Neural cell (in vitro differentiated cells): ENCODE measurements around the gene ARSB. TPM values are rescaled to one million over a fixed set of nuclear protein-coding genes. Genes with fewer than 3 reads are reported as not detected.

Source experiments
- H2AFZ ChIP-seq: fragments of 200-600, 300-800 bp; sonication (generic), shearing (Covaris generic); 2 replicates; pipeline ENCODE4 v1.6.0; 2014; ENCODE audit warnings: low read depth, mild to moderate bottlenecking, antibody characterized with exemption, low read length, moderate library complexity
- H3F3A ChIP-seq: fragments of 200-600 bp; shearing (Covaris generic); 2 replicates; pipeline ENCODE4 v1.6.1; 2016; ENCODE audit warnings: mild to moderate bottlenecking, moderate library complexity, mixed read lengths, antibody characterized with exemption, low read length; ENCODE audit not compliant: insufficient read depth, poor library complexity, severe bottlenecking
- H3K27ac ChIP-seq: fragments of 200-600, 300-800 bp; sonication (generic), shearing (Covaris generic); 2 replicates; pipeline ENCODE4 v1.5.1; 2014; ENCODE audit warnings: mild to moderate bottlenecking, low read length, moderate library complexity
- H3K27me3 ChIP-seq: fragments of 300-800, 200-600 bp; sonication (generic), shearing (Covaris generic); 2 replicates; pipeline ENCODE4 v1.6.0; 2014; ENCODE audit warnings: mild to moderate bottlenecking, low read depth, low read length, moderate library complexity; ENCODE audit not compliant: insufficient read depth
- H3K36me3 ChIP-seq: fragments of 300-800, 200-600 bp; sonication (generic), shearing (Covaris generic); 2 replicates; pipeline ENCODE4 v1.5.1; 2014; ENCODE audit warnings: mild to moderate bottlenecking, antibody characterized with exemption, low read length, moderate library complexity; ENCODE audit not compliant: insufficient read depth
- H3K4me2 ChIP-seq: fragments of 300-800, 200-600 bp; sonication (generic), shearing (Covaris generic); 2 replicates; pipeline ENCODE4 v1.6.0; 2014; ENCODE audit warnings: mild to moderate bottlenecking, low read length
- H3K4me3 ChIP-seq: fragments of 300-800, 200-600 bp; sonication (generic), shearing (Covaris generic); 2 replicates; pipeline ENCODE4 v1.5.1; 2014; ENCODE audit warnings: mild to moderate bottlenecking, low read length, moderate library complexity
- H3K79me2 ChIP-seq: fragments of 200-600 bp; shearing (Covaris generic); replicated peaks from 2 replicates; pipeline ENCODE4 v1.6.0; 2014; ENCODE audit warnings: mild to moderate bottlenecking, low read length, moderate library complexity; ENCODE audit not compliant: insufficient read depth
- H3K9ac ChIP-seq: fragments of 300-800, 200-600 bp; sonication (generic), shearing (Covaris generic); 2 replicates; pipeline ENCODE4 v1.6.1; 2016; ENCODE audit warnings: mild to moderate bottlenecking, low read length, mixed read lengths
- H3K9me2 ChIP-seq: fragments of 200-600 bp; shearing (Covaris generic); 2 replicates; pipeline ENCODE4 v1.6.1; 2016; ENCODE audit warnings: mild to moderate bottlenecking, low read length, mixed read lengths; ENCODE audit not compliant: insufficient read depth
- H3K9me3 ChIP-seq: fragments of 200-600, 300-800 bp; sonication (generic), shearing (Covaris generic); 2 replicates; pipeline ENCODE4 v1.6.1; 2016; ENCODE audit warnings: mild to moderate bottlenecking, mixed run types, low read length, moderate library complexity, mixed read lengths
- H4K20me1 ChIP-seq: fragments of 200-600 bp; shearing (Covaris generic); 2 replicates; pipeline ENCODE4 v1.6.1; 2016; ENCODE audit warnings: mild to moderate bottlenecking, mixed run types; ENCODE audit not compliant: insufficient read depth
- EP300 ChIP-seq: fragments of 450-650 bp; conservative IDR thresholded peaks from 2 replicates; pipeline ENCODE4 v1.6.1; 2014; ENCODE audit warnings: antibody characterized with exemption, mild to moderate bottlenecking, moderate library complexity; ENCODE audit not compliant: poor library complexity, severe bottlenecking
- EZH2 ChIP-seq: fragments of 200-600, 300-800 bp; shearing (Covaris generic), sonication (generic); IDR thresholded peaks from 2 replicates; pipeline ENCODE4 v1.6.1; 2014; ENCODE audit warnings: antibody characterized with exemption, low read length, borderline replicate concordance, mild to moderate bottlenecking; ENCODE audit not compliant: insufficient read depth, poor library complexity, severe bottlenecking
- MXI1 ChIP-seq: fragments of 450-650 bp; conservative IDR thresholded peaks from 2 replicates; pipeline ENCODE4 v1.6.1; 2014; ENCODE audit warnings: antibody characterized with exemption, mild to moderate bottlenecking; ENCODE audit not compliant: poor library complexity, severe bottlenecking
- POLR2AphosphoS5 ChIP-seq: IDR thresholded peaks from 2 replicates; pipeline ENCODE4 v1.6.1; 2012
- RAD21 ChIP-seq: fragments of 450-650 bp; conservative IDR thresholded peaks from 2 replicates; pipeline ENCODE4 v1.6.1; 2014; ENCODE audit warnings: antibody characterized with exemption, mild to moderate bottlenecking, moderate library complexity
- SMC3 ChIP-seq: fragments of 450-650 bp; conservative IDR thresholded peaks from 2 replicates; pipeline ENCODE4 v1.6.1; 2014; ENCODE audit warnings: antibody characterized with exemption, mild to moderate bottlenecking, moderate library complexity; ENCODE audit not compliant: poor library complexity
- TAF1 ChIP-seq: IDR thresholded peaks from 2 replicates; pipeline ENCODE4 v1.6.1; 2012; ENCODE audit warnings: low read depth
- polyA plus RNA-seq: library from polyadenylated mRNA; depleted of rRNA; stranded (reverse); fragments of >200 nt; gene quantifications from 2 replicates; pipeline ENCODE4 v1.2.3, GENCODE V29; 2014
- TF ChIP-seq, protein P1 (sequence below): IDR thresholded peaks from 2 replicates; pipeline ENCODE4 v1.6.1; 2012; ENCODE audit warnings: borderline replicate concordance
- TF ChIP-seq, protein P2 (sequence below): fragments of 450-650 bp; IDR thresholded peaks from 2 replicates; pipeline ENCODE4 v1.5.1; 2014; ENCODE audit warnings: antibody characterized with exemption, mild to moderate bottlenecking, moderate library complexity; ENCODE audit not compliant: poor library complexity, severe bottlenecking

Gene ARSB
- polyA plus RNA-seq, 1 donor from 2014 or later, result 8.7 TPM

DNA sequence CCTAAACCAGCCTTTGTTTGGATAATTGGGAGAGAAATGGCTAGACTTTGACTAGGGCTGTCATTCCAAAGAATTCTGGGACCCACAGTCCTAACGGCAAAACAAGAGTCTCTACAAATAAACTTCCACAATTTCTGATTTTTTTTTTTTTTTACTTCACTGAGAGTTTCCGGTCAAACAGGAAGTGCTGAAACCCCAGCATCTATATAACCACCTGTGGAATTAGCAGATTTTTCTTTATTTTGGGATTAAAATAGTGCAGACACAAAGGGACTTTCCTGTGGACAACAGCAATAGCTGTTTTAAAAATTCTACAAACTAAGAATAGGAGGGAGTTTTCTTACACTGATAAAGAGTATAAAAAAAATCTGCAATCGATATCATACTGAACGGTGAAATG lies 157.4 kb downstream of the ARSB start:
- H3K79me2 ChIP-seq, result no peaks in the 10 kb centered on the region
- no peak overlapping the region for H3K27ac ChIP-seq
- H3K36me3 ChIP-seq, result no peaks in the 10 kb centered on the region
- H3K4me2 ChIP-seq, result no peak overlapping the region
- no peak overlapping the region for H3K4me3 ChIP-seq
- H3K27me3 ChIP-seq, result no peaks in the 10 kb centered on the region
- no peaks in the 10 kb centered on the region for H3K9me3 ChIP-seq
- no peaks in the 10 kb centered on the region for H3F3A ChIP-seq
- H3K9ac ChIP-seq, result no peak overlapping the region
- no peaks in the 10 kb centered on the region for H3K9me2 ChIP-seq
- no peaks in the 10 kb centered on the region for H4K20me1 ChIP-seq
- TF ChIP-seq POLR2AphosphoS5, result no peak
- no peak for TF ChIP-seq RAD21
- TF ChIP-seq, protein P1, sequence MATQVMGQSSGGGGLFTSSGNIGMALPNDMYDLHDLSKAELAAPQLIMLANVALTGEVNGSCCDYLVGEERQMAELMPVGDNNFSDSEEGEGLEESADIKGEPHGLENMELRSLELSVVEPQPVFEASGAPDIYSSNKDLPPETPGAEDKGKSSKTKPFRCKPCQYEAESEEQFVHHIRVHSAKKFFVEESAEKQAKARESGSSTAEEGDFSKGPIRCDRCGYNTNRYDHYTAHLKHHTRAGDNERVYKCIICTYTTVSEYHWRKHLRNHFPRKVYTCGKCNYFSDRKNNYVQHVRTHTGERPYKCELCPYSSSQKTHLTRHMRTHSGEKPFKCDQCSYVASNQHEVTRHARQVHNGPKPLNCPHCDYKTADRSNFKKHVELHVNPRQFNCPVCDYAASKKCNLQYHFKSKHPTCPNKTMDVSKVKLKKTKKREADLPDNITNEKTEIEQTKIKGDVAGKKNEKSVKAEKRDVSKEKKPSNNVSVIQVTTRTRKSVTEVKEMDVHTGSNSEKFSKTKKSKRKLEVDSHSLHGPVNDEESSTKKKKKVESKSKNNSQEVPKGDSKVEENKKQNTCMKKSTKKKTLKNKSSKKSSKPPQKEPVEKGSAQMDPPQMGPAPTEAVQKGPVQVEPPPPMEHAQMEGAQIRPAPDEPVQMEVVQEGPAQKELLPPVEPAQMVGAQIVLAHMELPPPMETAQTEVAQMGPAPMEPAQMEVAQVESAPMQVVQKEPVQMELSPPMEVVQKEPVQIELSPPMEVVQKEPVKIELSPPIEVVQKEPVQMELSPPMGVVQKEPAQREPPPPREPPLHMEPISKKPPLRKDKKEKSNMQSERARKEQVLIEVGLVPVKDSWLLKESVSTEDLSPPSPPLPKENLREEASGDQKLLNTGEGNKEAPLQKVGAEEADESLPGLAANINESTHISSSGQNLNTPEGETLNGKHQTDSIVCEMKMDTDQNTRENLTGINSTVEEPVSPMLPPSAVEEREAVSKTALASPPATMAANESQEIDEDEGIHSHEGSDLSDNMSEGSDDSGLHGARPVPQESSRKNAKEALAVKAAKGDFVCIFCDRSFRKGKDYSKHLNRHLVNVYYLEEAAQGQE, result no peak
- TF ChIP-seq EP300, result no peak
- no peak for TF ChIP-seq MXI1
- TF ChIP-seq EZH2, result no peak
- TF ChIP-seq TAF1, result no peak
- TF ChIP-seq SMC3, result no peak
- TF ChIP-seq, protein P2, sequence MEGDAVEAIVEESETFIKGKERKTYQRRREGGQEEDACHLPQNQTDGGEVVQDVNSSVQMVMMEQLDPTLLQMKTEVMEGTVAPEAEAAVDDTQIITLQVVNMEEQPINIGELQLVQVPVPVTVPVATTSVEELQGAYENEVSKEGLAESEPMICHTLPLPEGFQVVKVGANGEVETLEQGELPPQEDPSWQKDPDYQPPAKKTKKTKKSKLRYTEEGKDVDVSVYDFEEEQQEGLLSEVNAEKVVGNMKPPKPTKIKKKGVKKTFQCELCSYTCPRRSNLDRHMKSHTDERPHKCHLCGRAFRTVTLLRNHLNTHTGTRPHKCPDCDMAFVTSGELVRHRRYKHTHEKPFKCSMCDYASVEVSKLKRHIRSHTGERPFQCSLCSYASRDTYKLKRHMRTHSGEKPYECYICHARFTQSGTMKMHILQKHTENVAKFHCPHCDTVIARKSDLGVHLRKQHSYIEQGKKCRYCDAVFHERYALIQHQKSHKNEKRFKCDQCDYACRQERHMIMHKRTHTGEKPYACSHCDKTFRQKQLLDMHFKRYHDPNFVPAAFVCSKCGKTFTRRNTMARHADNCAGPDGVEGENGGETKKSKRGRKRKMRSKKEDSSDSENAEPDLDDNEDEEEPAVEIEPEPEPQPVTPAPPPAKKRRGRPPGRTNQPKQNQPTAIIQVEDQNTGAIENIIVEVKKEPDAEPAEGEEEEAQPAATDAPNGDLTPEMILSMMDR, result no peak
- no peak overlapping the region for H2AFZ ChIP-seq

DNA sequence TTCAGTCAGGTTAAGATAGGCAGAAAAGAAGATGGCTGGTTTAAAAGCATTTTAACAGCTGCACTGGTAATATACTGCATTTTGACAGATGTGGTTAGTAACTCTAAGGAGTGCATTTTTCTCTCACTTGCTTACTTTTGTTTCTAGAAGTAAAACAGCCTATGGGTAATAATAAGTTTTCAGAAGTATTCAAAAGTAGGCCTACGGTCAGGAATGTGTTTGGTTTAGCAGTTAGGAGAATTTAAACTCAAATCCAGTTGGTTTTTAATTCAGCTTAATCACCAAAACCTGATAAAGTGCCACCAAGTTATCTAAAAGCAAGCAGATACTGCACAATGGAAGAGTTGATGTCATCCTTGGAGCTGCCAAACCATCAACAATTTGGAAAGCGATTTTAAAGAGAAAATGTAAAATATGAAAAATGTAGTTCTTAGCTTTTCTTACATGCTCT lies 160.3 kb downstream of the ARSB start:
- H3K27me3 ChIP-seq, result no peaks in the 10 kb centered on the region
- H3K27ac ChIP-seq, result no peak overlapping the region
- H3K9me2 ChIP-seq, result no peaks in the 10 kb centered on the region
- TF ChIP-seq SMC3, result no peak
- TF ChIP-seq, protein P1, result no peak
- TF ChIP-seq EZH2, result no peak
- TF ChIP-seq TAF1, result no peak
- no peak for TF ChIP-seq POLR2AphosphoS5
- no peak for TF ChIP-seq MXI1
- TF ChIP-seq, protein P2, result no peak
- TF ChIP-seq RAD21, result no peak
- TF ChIP-seq EP300, result no peak
- no peak overlapping the region for H3K9ac ChIP-seq
- no peaks in the 10 kb centered on the region for H3K36me3 ChIP-seq
- no peaks in the 10 kb centered on the region for H3K79me2 ChIP-seq
- H3K4me3 ChIP-seq, result no peak overlapping the region
- H4K20me1 ChIP-seq, result no peaks in the 10 kb centered on the region
- no peak overlapping the region for H3K4me2 ChIP-seq
- H2AFZ ChIP-seq, result no peak overlapping the region
- no peaks in the 10 kb centered on the region for H3F3A ChIP-seq
- no peaks in the 10 kb centered on the region for H3K9me3 ChIP-seq
